IMR-90 (cell line): ENCODE results near the gene FLRT1. TPM values are rescaled to one million over a fixed set of nuclear protein-coding genes. Genes with fewer than 3 reads are reported as not detected.

ENCODE experiments used
- ATAC-seq: fragments of 200-7000 bp; cut with Tn5 transposase; 2 replicates; pipeline ENCODE4 v1.9.1; 2020; ENCODE audit warnings: low read depth, mild to moderate bottlenecking, moderate library complexity
- BruUV-seq: library from RNA; stranded (reverse); fragments of 400-500 nt; replicated peaks from 2 replicates; lab custom pipeline; 2021; lab: Mats Ljungman, UMichigan
- CTCF ChIA-PET: fragments of 300-600 bp; formaldehyde crosslinking; extraction: SDS; loops from one replicate; lab custom pipeline; 2021; ENCODE audit warnings: antibody characterized with exemption; lab: Yijun Ruan, JAX
- POLR2A ChIA-PET: fragments of 300-600 bp; sonication (Branson Sonifier 250); formaldehyde crosslinking; loops from one replicate; lab custom pipeline; 2022; ENCODE audit warnings: antibody characterized with exemption; ENCODE audit not compliant: unreplicated experiment; lab: Charles Lee
- DNase-seq: peaks from one replicate; pipeline ENCODE4 v3.0.0; 2013
- H2AFZ ChIP-seq: replicated peaks from 2 replicates; pipeline ENCODE3; 2013; ENCODE audit warnings: low read length, mild to moderate bottlenecking; ENCODE audit not compliant: poor library complexity
- H2AK5ac ChIP-seq: 2 replicates; pipeline ENCODE4 v1.6.1; 2013; ENCODE audit warnings: low read depth, low read length, inconsistent platforms
- H2AK9ac ChIP-seq: replicated peaks from 2 replicates; pipeline ENCODE3; 2013; ENCODE audit warnings: mild to moderate bottlenecking, low read depth, low read length, moderate library complexity; ENCODE audit not compliant: poor library complexity
- H2BK120ac ChIP-seq: 2 replicates; pipeline ENCODE4 v1.6.1; 2013; ENCODE audit warnings: low read depth, low read length, inconsistent platforms
- H2BK15ac ChIP-seq: 3 replicates; pipeline ENCODE4 v1.6.1; 2013; ENCODE audit warnings: low read depth, low read length, inconsistent platforms
- H2BK20ac ChIP-seq: 2 replicates; pipeline ENCODE4 v1.6.1; 2013; ENCODE audit warnings: low read depth, mild to moderate bottlenecking, inconsistent platforms, low read length, moderate library complexity
- H2BK5ac ChIP-seq: 2 replicates; pipeline ENCODE4 v1.6.1; 2013; ENCODE audit warnings: mild to moderate bottlenecking, low read depth, low read length, inconsistent platforms; ENCODE audit not compliant: poor library complexity, severe bottlenecking
- H3K14ac ChIP-seq: replicated peaks from 2 replicates; pipeline ENCODE4 v1.6.1; 2013; ENCODE audit warnings: low read depth, low read length, inconsistent platforms
- H3K18ac ChIP-seq: 2 replicates; pipeline ENCODE4 v1.6.1; 2013; ENCODE audit warnings: low read depth, low read length, control low read depth
- H3K23ac ChIP-seq: 2 replicates; pipeline ENCODE4 v1.6.1; 2013; ENCODE audit warnings: low read depth, low read length, inconsistent platforms
- H3K27ac ChIP-seq: 2 replicates; pipeline ENCODE4 v1.5.1; 2013; ENCODE audit warnings: mild to moderate bottlenecking, control low read depth, low read length; ENCODE audit not compliant: insufficient read depth
- H3K27me3 ChIP-seq: 2 replicates; pipeline ENCODE4 v1.6.1; 2013; ENCODE audit warnings: low read length; ENCODE audit not compliant: control insufficient read depth, insufficient read depth
- H3K36me3 ChIP-seq: 2 replicates; pipeline ENCODE4 v1.6.1; 2013; ENCODE audit warnings: low read length, mixed read lengths; ENCODE audit not compliant: control insufficient read depth, insufficient read depth
- H3K4ac ChIP-seq: 2 replicates; pipeline ENCODE4 v1.6.1; 2013; ENCODE audit warnings: low read depth, low read length, inconsistent platforms
- H3K4me1 ChIP-seq: 2 replicates; pipeline ENCODE4 v1.6.1; 2013; ENCODE audit warnings: low read length, mixed read lengths; ENCODE audit not compliant: control insufficient read depth, insufficient read depth
- H3K4me2 ChIP-seq: 2 replicates; pipeline ENCODE4 v1.6.1; 2013; ENCODE audit warnings: low read depth, mild to moderate bottlenecking, control low read depth, low read length, moderate library complexity
- H3K4me3 ChIP-seq: 2 replicates; pipeline ENCODE4 v1.5.1; 2013; ENCODE audit warnings: low read depth, mild to moderate bottlenecking, control low read depth, low read length, moderate library complexity; ENCODE audit not compliant: insufficient read depth
- H3K56ac ChIP-seq: 2 replicates; pipeline ENCODE4 v1.6.1; 2013; ENCODE audit warnings: low read length, inconsistent platforms; ENCODE audit not compliant: insufficient read depth; ENCODE audit errors: extremely low read depth
- H3K79me1 ChIP-seq, 2 experiments: 2 replicates each; pipeline ENCODE4 v1.6.1; 2013; ENCODE audit warnings: low read length in 2 of 2, inconsistent platforms in 1 of 2, low read depth in 1 of 2
- H3K9ac ChIP-seq: 2 replicates; pipeline ENCODE4 v1.6.1; 2013; ENCODE audit warnings: low read depth, low read length, control low read depth
- H3K9me1 ChIP-seq: 2 replicates; pipeline ENCODE4 v1.6.1; 2013; ENCODE audit warnings: low read length, inconsistent platforms; ENCODE audit not compliant: insufficient read depth
- H3K9me3 ChIP-seq: 2 replicates; pipeline ENCODE4 v1.6.1; 2013; ENCODE audit warnings: low read length; ENCODE audit not compliant: control insufficient read depth, insufficient read depth
- H4K20me1 ChIP-seq: 2 replicates; pipeline ENCODE4 v1.6.1; 2013; ENCODE audit warnings: low read length, inconsistent platforms; ENCODE audit not compliant: insufficient read depth
- H4K5ac ChIP-seq: 2 replicates; pipeline ENCODE4 v1.6.1; 2013; ENCODE audit warnings: mild to moderate bottlenecking, low read depth, low read length, control low read depth
- H4K8ac ChIP-seq, 2 experiments: 2 replicates each; pipeline ENCODE4 v1.6.1; 2013; ENCODE audit warnings: low read depth in 2 of 2, low read length in 2 of 2, control low read depth in 1 of 2, inconsistent platforms in 1 of 2
- H4K91ac ChIP-seq: 2 replicates; pipeline ENCODE4 v1.6.1; 2013; ENCODE audit warnings: low read depth, low read length, inconsistent platforms; ENCODE audit not compliant: insufficient read depth
- BHLHE40 ChIP-seq: fragments of 150-350 bp; IDR thresholded peaks from 2 replicates; pipeline ENCODE4 v1.6.1; 2016; ENCODE audit warnings: mild to moderate bottlenecking, low read depth, low read length
- CEBPB ChIP-seq: IDR thresholded peaks from 2 replicates; pipeline ENCODE4 v1.6.1; 2012; ENCODE audit warnings: low read depth, low read length, improper control_type of control experiment
- CHD1 ChIP-seq: IDR thresholded peaks from 2 replicates; pipeline ENCODE4 v1.6.1; 2012; ENCODE audit warnings: low read depth, low read length, improper control_type of control experiment
- FOS ChIP-seq: fragments of 150-350 bp; IDR thresholded peaks from 2 replicates; pipeline ENCODE4 v1.6.1; 2016; ENCODE audit warnings: low read depth, low read length
- MAFK ChIP-seq: IDR thresholded peaks from 2 replicates; pipeline ENCODE4 v1.6.1; 2012; ENCODE audit warnings: low read depth, low read length, improper control_type of control experiment
- MAZ ChIP-seq: IDR thresholded peaks from 2 replicates; pipeline ENCODE4 v1.6.1; 2012; ENCODE audit warnings: low read depth, mild to moderate bottlenecking, low read length, improper control_type of control experiment, moderate library complexity, borderline replicate concordance
- MXI1 ChIP-seq: IDR thresholded peaks from 2 replicates; pipeline ENCODE4 v1.6.1; 2012; ENCODE audit warnings: low read depth, mild to moderate bottlenecking, low read length, moderate library complexity, borderline replicate concordance
- NFE2L2 ChIP-seq: fragments of 150-350 bp; IDR thresholded peaks from 2 replicates; pipeline ENCODE4 v1.6.1; 2016; ENCODE audit warnings: low read depth, mild to moderate bottlenecking, low read length
- POLR2A ChIP-seq: IDR thresholded peaks from 2 replicates; pipeline ENCODE4 v1.6.1; 2012; ENCODE audit warnings: mild to moderate bottlenecking, low read depth, low read length
- RAD21 ChIP-seq: IDR thresholded peaks from 2 replicates; pipeline ENCODE4 v1.6.1; 2012; ENCODE audit warnings: low read length, improper control_type of control experiment
- RCOR1 ChIP-seq: IDR thresholded peaks from 2 replicates; pipeline ENCODE4 v1.6.1; 2012; ENCODE audit warnings: mild to moderate bottlenecking, low read length, improper control_type of control experiment; ENCODE audit not compliant: insufficient replicate concordance
- RFX5 ChIP-seq: IDR thresholded peaks from 2 replicates; pipeline ENCODE4 v1.8.0; 2012; ENCODE audit warnings: low read depth, mild to moderate bottlenecking, low read length, moderate library complexity
- SMC3 ChIP-seq: fragments of 150-350 bp; IDR thresholded peaks from 2 replicates; pipeline ENCODE4 v1.6.1; 2016; ENCODE audit warnings: low read depth, mild to moderate bottlenecking, antibody characterized with exemption, low read length, moderate library complexity
- WGBS, 2 experiments: methylation state at CpG; one replicate each; pipeline versions ENCODE4 v1.1.5 to v1.1.7; 2013; ENCODE audit warnings: missing lambda C conversion rate in 2 of 2; ENCODE audit not compliant: insufficient read length in 1 of 2; ENCODE audit errors: extremely low coverage in 2 of 2; 5-methylcytosine and 5-hydroxymethylcytosine counted together
- dilution Hi-C: fragments of 300-500 bp; cut with HindIII; formaldehyde crosslinking; loops from one replicate; pipeline ENCODE4 v1.14.3; 2018; ENCODE audit warnings: low sequenced_read_pairs; ENCODE audit not compliant: unreplicated experiment
- in situ Hi-C: fragments of 300-500 bp; cut with MboI; formaldehyde crosslinking; loops from 3 replicates; pipeline ENCODE4 v1.14.3; 2019; ENCODE audit warnings: low sequenced_read_pairs, inconsistent platforms, mixed read lengths
- intact Hi-C: fragments of 100-400 bp; cut with micrococcal nuclease; formaldehyde crosslinking; loops from 2 replicates; pipeline ENCODE4 v1.10.0; 2022
- polyA plus RNA-seq, 3 experiments: library from polyadenylated mRNA; depleted of rRNA; stranded (reverse); fragments of >200 nt; gene quantifications; 2 replicates each; pipeline ENCODE4 v1.2.3, GENCODE V29; 2012; ENCODE audit warnings: low replicate concordance in 1 of 3
- total RNA-seq: library from RNA; depleted of rRNA; stranded (reverse); fragments of >200 nt; gene quantifications from 2 replicates; pipeline ENCODE4 v1.2.3, GENCODE V29; 2012
- TF ChIP-seq, protein P1 (sequence below): conservative IDR thresholded peaks from 2 replicates; pipeline ENCODE4 v1.5.1; 2012; ENCODE audit warnings: mild to moderate bottlenecking, low read depth, low read length, improper control_type of control experiment
- TF ChIP-seq, protein P2 (sequence below): fragments of 150-350 bp; IDR thresholded peaks from 2 replicates; pipeline ENCODE4 v1.6.1; 2017; ENCODE audit warnings: mild to moderate bottlenecking, antibody characterized with exemption, low read length, low read depth

The FLRT1 gene
- total and polyA plus RNA-seq, 2 of the 4 experiments (the other 2 are of a cell fraction), result under 0.01 to 0.07 TPM

DNA sequence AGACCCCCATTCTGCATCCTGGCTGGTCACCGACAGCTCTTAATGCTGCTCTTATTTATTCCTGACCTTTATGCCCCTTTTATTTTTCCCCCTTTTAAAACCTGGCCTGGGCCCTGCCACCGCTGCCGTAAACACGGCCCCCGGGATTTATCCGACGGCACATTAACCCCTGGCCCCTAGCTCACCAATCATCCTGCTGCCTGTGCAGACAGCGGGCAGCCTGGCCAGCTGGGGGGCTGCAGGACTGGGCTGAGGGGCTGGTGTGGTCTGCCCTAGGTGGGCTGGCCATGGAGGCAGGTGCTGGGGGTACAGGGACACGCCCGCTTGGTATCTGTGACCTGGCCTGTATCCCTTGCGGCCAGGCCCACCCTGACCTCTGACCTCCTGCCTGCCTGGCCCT is 21.4 kb upstream of the FLRT1 start:
- Histone ChIP-seq H2BK15ac (no peak overlapping the region), H4K91ac (no peak overlapping the region), H3K18ac (no peak overlapping the region), H4K20me1 (0 out of 2 replicates have a peak, but pooled peaks cover 8% of the 10 kb centered on the region), H2BK120ac (no peak overlapping the region), H3K4me1 (no peaks in the 10 kb centered on the region), H3K36me3 (no peaks in the 10 kb centered on the region), H3K9me3 (no peaks in the 10 kb centered on the region), H3K23ac (no peak overlapping the region), H4K5ac (no peak overlapping the region), H2AK9ac (peak overlapping the region; percentile 28), H3K4me3 (no peak overlapping the region), H3K14ac (no peak overlapping the region), H3K27ac (no peak overlapping the region), H3K4me2 (no peak overlapping the region), H2BK20ac (no peak overlapping the region), H3K27me3 (peaks cover under 1% of the 10 kb centered on the region; the same call in 1 of the 2 replicates), H4K8ac (no peak overlapping the region), H3K79me1 (no peaks in the 10 kb centered on the region), H2AK5ac (no peak overlapping the region), H2BK5ac (no peak overlapping the region), H3K9ac (no peak overlapping the region), H2AFZ (no peak overlapping the region), H3K4ac (no peak overlapping the region), H3K9me1 (no peaks in the 10 kb centered on the region), H3K56ac (no peak overlapping the region)
- ChIA-PET POLR2A (no interaction called here), CTCF (no interaction called here)
- DNase-seq (no peak), ATAC-seq (no peak)
- BruUV-seq, result no TSS peak
- TF ChIP-seq POLR2A, result no peak
- TF ChIP-seq, protein P1, sequence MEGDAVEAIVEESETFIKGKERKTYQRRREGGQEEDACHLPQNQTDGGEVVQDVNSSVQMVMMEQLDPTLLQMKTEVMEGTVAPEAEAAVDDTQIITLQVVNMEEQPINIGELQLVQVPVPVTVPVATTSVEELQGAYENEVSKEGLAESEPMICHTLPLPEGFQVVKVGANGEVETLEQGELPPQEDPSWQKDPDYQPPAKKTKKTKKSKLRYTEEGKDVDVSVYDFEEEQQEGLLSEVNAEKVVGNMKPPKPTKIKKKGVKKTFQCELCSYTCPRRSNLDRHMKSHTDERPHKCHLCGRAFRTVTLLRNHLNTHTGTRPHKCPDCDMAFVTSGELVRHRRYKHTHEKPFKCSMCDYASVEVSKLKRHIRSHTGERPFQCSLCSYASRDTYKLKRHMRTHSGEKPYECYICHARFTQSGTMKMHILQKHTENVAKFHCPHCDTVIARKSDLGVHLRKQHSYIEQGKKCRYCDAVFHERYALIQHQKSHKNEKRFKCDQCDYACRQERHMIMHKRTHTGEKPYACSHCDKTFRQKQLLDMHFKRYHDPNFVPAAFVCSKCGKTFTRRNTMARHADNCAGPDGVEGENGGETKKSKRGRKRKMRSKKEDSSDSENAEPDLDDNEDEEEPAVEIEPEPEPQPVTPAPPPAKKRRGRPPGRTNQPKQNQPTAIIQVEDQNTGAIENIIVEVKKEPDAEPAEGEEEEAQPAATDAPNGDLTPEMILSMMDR, result no peak
- no peak for TF ChIP-seq RFX5
- no peak for TF ChIP-seq NFE2L2
- TF ChIP-seq MAZ, result no peak
- TF ChIP-seq BHLHE40, result no peak
- no peak for TF ChIP-seq CEBPB
- TF ChIP-seq, protein P2, sequence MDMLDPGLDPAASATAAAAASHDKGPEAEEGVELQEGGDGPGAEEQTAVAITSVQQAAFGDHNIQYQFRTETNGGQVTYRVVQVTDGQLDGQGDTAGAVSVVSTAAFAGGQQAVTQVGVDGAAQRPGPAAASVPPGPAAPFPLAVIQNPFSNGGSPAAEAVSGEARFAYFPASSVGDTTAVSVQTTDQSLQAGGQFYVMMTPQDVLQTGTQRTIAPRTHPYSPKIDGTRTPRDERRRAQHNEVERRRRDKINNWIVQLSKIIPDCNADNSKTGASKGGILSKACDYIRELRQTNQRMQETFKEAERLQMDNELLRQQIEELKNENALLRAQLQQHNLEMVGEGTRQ, result no peak
- no peak for TF ChIP-seq RAD21
- no peak for TF ChIP-seq CHD1
- TF ChIP-seq SMC3, result no peak
- TF ChIP-seq RCOR1, result no peak
- no peak for TF ChIP-seq MAFK
- no peak for TF ChIP-seq FOS
- TF ChIP-seq MXI1, result no peak
- WGBS, 2 experiments, result 74% methylated on average over 3 of the region's 11 CpGs; no CpG with 5 or more reads in 1 of the 2 experiments
- in situ Hi-C loops (no loop called here), intact Hi-C loops (no loop called here), dilution Hi-C loops (no loop called here)
